Stimulated activated CD4-positive, alpha-beta T cell treated with anti-CD3 and anti-CD28 coated beads, Interleukin-4, amount 100 ng/mL, for 48 hours (primary cell): Measurements from ENCODE around the gene PRKG1.
"Not testable (repeated sequence)": the region's sequence is repeated elsewhere in the genome, so short reads cannot be mapped to it uniquely, and the experiment has no call there.

Source experiments
- DNase-seq, 2 donors: peaks; one replicate each; pipeline ENCODE4 v3.0.0-alpha.2; 2020; ENCODE audit warnings: low read depth in 2 of 2

Gene PRKG1

GRCh38 chr10:51117053-51117660 is 42.9 kb downstream of the PRKG1 start:
- no peak for DNase-seq

- no peak for DNase-seq
Measured at GRCh38 chr10:51117794-51118193, 43.5 kb downstream of the PRKG1 start.

- DNase-seq, result no peak
Measured at GRCh38 chr10:51119441-51119840, 45.2 kb downstream of the PRKG1 start.

GRCh38 chr10:51121861-51122260 is 47.6 kb downstream of the PRKG1 start:
- DNase-seq, result no peak

- no peak for DNase-seq
Measured at GRCh38 chr10:51124852-51125251, 50.6 kb downstream of the PRKG1 start.

GRCh38 chr10:51125518-51125917 is 51.2 kb downstream of the PRKG1 start:
- DNase-seq, result no peak

- no peak for DNase-seq
Measured at GRCh38 chr10:51129946-51130544, 55.8 kb downstream of the PRKG1 start.

- no peak for DNase-seq
Measured at GRCh38 chr10:51137756-51138529, 63.7 kb downstream of the PRKG1 start.

GRCh38 chr10:51139176-51139575 is 64.9 kb downstream of the PRKG1 start:
- DNase-seq, result no peak

GRCh38 chr10:51141010-51141409 is 66.7 kb downstream of the PRKG1 start:
- no peak for DNase-seq

- no peak for DNase-seq
Measured at GRCh38 chr10:51144161-51144781, 70.0 kb downstream of the PRKG1 start.

- DNase-seq, result no peak
Measured at GRCh38 chr10:51145375-51145774, 71.1 kb downstream of the PRKG1 start.

GRCh38 chr10:51147644-51148399 is 73.5 kb downstream of the PRKG1 start:
- no peak for DNase-seq

GRCh38 chr10:51156926-51157325 is 82.6 kb downstream of the PRKG1 start:
- no peak for DNase-seq

- no peak for DNase-seq
Measured at GRCh38 chr10:51158832-51159231, 84.5 kb downstream of the PRKG1 start.

GRCh38 chr10:51159841-51160240 is 85.6 kb downstream of the PRKG1 start:
- no peak for DNase-seq

- no peak for DNase-seq
Measured at GRCh38 chr10:51162002-51162401, 87.7 kb downstream of the PRKG1 start.

- DNase-seq, result not testable (repeated sequence)
Measured at GRCh38 chr10:51163380-51164049, 89.2 kb downstream of the PRKG1 start.

- no peak for DNase-seq
Measured at GRCh38 chr10:51168086-51168815, 94.0 kb downstream of the PRKG1 start.

- no peak for DNase-seq
Measured at GRCh38 chr10:51169111-51169510, 94.8 kb downstream of the PRKG1 start.
